Kidney glomerular epithelial cell (primary cell): ENCODE data around the gene ZBTB9.
"Not testable (repeated sequence)": the region's sequence is repeated elsewhere in the genome, so short reads cannot be mapped to it uniquely, and the experiment has no call there.

Experiments
- DNase-seq: peaks from one replicate; lab custom pipeline; 2025; lab: John Stamatoyannopoulos, UW

The ZBTB9 gene

DNA sequence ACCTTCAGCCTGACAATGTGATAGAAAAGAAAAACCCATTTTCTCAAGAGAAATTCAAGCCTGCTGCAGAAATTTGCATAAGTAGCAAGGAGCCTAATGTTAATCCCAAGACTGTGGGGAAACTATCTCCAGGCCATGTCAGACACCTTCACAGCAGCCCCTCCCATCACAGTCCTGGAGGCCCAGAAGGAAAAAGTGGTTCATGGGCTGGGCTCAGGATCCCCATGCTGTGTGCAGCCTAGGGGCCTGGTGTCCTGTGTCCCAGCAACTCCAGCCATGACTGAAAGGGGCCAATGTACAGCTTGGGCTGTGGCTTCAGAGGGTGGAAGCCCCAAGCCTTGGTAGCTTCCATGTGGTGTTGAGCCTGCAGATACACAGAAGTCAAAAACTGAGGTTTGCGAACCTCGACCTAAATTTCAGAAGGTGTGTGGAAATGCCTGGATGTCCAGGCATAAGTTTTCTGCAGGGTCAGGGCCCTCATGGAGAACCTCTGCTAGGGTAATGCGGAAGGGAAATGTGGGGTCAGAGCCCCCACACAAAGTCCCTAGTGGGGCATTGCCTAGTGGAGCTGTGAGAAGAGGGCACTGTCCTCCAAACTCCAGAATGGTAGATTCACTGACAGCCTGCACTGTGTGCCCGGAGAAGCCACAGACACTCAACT lies 11.8 kb downstream of the ZBTB9 start:
- no peak for DNase-seq

GRCh38 chr6:33467091-33467490 lies 12.7 kb downstream of the ZBTB9 start:
- DNase-seq, result no peak

DNA sequence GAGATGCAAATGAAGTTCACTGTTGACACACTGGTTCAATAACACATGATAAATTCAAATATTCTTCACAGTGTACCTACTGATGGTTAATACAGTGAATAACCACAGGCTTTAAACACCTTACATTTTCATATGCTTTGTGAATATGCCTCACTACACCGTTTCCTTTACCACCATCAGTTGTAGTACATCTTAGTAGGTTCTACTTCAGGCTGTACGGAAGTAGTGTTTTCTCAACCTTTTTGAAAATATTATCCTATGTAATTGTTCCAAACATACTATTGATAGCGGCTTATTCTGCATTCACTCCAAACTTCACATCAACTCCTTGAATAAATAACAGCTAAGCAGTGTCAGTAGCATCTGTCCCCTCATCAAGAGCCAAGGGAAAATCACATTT lies 15.3 kb downstream of the ZBTB9 start:
- no peak for DNase-seq

GRCh38 chr6:33477864-33478263 lies 23.5 kb downstream of the ZBTB9 start:
- DNase-seq, result no peak

DNA sequence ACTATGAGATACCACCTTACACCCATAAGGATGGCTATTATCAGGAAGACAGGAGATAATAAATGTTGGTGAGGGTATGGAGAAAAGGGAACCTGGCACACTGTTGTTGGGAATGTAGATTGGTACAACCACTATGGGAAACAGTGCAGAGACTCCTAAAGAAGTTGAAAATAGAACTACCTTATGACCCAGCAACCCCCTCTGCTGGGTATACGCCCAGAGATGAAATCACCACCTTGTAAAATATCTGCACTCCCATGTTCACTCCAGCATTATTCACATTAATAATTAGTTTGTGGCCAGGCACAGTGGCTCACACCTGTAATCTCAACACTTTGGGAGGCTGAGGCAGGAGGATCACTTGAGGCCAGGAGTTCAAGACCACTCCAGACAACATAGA lies 26.8 kb downstream of the ZBTB9 start:
- DNase-seq, result no peak

GRCh38 chr6:33482620-33483019 lies 28.2 kb downstream of the ZBTB9 start:
- not testable (repeated sequence) for DNase-seq

DNA sequence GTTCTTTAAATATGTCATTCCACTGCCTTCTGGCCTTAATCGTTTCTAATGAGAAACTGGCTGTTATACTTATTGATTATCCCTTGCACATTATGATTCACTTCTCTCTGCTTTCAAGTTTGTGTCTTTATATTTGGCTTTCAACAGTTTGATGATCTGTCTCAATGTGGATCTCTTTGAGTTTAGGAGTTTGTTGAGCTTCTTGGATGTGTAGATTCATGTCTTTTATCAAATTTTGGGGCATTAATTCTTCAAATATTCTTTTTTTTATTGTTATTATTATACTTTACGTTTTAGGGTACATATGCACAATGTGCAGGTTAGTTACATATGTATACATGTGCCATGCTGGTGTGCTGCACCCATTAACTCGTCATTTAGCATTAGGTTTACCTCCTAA lies 29.3 kb downstream of the ZBTB9 start:
- no peak for DNase-seq

DNA sequence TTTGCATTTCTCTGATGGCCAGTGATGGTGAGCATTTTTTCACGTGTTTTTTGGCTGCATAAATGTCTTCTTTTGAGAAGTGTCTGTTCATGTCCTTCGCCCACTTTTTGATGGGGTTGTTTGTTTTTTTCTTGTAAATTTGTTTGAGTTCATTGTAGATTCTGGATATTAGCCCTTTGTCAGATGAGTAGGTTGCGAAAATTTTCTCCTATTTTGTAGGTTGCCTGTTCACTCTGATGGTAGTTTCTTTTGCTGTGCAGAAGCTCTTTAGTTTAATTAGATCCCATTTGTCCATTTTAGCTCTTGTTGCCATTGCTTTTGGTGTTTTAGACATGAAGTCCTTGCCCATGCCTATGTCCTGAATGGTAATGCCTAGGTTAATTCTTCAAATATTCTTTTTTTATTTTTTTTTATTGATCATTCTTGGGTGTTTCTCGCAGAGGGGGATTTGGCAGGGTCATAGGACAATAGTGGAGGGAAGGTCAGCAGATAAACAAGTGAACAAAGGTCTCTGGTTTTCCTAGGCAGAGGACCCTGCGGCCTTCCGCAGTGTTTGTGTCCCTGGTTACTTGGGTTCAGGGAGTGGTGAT lies 30.4 kb downstream of the ZBTB9 start:
- not testable (repeated sequence) for DNase-seq

DNA sequence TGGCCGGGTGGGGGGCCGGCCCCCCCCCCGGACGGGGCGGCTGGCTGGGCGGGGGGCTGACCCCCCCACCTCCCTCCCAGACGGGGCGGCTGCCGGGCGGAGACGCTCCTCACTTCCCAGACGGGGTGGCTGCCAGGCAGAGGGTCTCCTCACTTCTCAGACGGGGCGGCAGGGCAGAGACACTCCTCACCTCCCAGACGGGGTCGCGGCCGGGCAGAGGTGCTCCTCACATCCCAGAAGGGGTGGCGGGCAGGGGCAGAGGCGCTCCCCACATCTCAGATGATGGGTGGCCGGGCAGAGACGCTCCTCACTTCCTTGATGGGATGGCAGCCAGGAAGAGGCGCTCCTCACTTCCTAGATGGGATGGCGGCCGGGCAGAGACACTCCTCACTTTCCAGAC lies 31.3 kb downstream of the ZBTB9 start:
- not testable (repeated sequence) for DNase-seq

DNA sequence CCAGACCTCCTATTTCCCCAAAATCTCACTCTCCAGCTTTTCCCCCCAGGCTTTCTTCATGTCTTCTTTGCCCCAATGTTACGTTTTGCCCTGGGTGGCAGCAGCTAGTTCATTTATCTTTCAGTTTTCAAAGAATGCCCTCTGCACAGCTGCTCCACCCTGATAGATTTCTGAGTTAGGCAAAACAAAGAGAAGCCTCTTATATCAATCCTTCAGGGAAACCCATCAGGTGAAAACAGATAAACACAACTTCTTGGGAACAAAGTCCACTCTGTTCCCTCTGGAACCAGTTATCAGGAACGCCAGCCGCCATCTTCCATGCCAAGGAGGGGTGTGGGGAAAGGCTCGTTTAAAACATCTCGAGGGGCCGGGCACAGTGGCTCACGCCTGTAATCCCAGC lies 34.0 kb downstream of the ZBTB9 start:
- no peak for DNase-seq

DNA sequence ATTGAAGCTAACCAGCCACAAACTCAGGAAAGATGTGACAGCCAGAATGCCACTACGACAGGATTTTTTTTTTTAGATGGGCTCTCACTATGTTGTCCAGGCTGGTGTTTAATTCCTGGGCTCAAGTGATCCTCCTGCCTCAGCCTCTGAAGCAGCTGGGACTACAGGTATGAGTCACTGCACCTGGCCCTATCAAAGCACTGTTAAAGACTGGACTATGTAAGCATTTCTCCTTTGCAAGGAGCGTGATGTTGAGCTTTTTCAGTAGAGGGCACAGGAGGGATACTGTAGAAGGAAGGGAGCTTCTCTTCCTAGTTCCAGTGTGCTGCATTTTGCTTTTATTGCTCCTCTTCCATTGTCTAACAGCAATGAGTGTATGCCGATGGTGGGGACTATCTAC lies 35.8 kb downstream of the ZBTB9 start:
- DNase-seq, result no peak

GRCh38 chr6:33490621-33491020 lies 36.2 kb downstream of the ZBTB9 start:
- DNase-seq, result no peak

DNA sequence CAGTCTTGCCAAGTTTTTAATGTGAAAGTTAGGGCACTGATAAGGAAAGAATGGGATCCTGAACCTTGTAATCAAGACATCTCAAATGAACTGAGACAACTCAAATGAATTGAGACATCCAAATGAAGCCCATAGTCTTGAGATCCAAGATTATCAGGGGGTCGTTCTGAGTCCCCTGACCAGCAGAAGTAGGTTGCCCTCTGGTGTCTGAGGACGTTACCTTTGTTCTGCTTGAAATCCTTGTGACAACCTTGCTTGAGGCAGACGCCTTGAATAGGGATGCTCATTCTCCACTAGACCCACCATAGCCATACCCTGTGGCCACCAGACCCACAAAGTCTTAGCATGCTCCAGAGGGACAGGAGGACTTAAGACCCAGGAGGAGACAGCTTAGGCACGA lies 37.7 kb downstream of the ZBTB9 start:
- no peak for DNase-seq

GRCh38 chr6:33497157-33497556 lies 42.8 kb downstream of the ZBTB9 start:
- no peak for DNase-seq

- no peak for DNase-seq
These were observed 48.1 kb downstream of the ZBTB9 start for GRCh38 chr6:33502486-33502885.

GRCh38 chr6:33504486-33504885 lies 50.1 kb downstream of the ZBTB9 start:
- DNase-seq, result no peak

- no peak for DNase-seq
These were observed 51.4 kb downstream of the ZBTB9 start for GRCh38 chr6:33505548-33506370.
